Keratinocyte (primary cell): ENCODE data around the gene MLF1. TPM values are rescaled to one million over a fixed set of nuclear protein-coding genes. Genes with fewer than 3 reads are reported as not detected.

ENCODE experiments used
- DNase-seq: peaks from one replicate; pipeline ENCODE4 v3.0.0-alpha.2; 2011; ENCODE audit warnings: low read depth, missing footprints, low spot score
- FAIRE-seq: peaks from 2 replicates; lab custom pipeline; 2011; peaks lifted over from hg19 to GRCh38; lab: Jason Lieb, UNC
- H2AFZ ChIP-seq: 2 replicates; pipeline ENCODE4 v1.6.0; 2012; ENCODE audit warnings: low read length, control low read depth, inconsistent platforms; ENCODE audit not compliant: control insufficient read depth
- H3K27ac ChIP-seq: 2 replicates; pipeline ENCODE4 v1.5.1; 2011; ENCODE audit warnings: low read length; ENCODE audit not compliant: control insufficient read depth, insufficient read depth
- H3K27me3 ChIP-seq: 3 replicates; pipeline ENCODE4 v1.6.0; 2011; ENCODE audit warnings: low read length; ENCODE audit not compliant: control insufficient read depth, insufficient read depth; ENCODE audit errors: extremely low read depth
- H3K36me3 ChIP-seq, 2 experiments: 2 replicates in 1 of 2; 3 replicates in 1 of 2; pipeline ENCODE4 v1.5.1; 2011; ENCODE audit warnings: low read length in 2 of 2, mild to moderate bottlenecking in 1 of 2; ENCODE audit not compliant: control insufficient read depth in 2 of 2, insufficient read depth in 2 of 2; ENCODE audit errors: extremely low read depth in 1 of 2
- H3K4me1 ChIP-seq: 3 replicates; pipeline ENCODE4 v1.5.1; 2011; ENCODE audit warnings: low read length; ENCODE audit not compliant: control insufficient read depth, insufficient read depth; ENCODE audit errors: extremely low read depth
- H3K4me2 ChIP-seq: 3 replicates; pipeline ENCODE4 v1.6.0; 2011; ENCODE audit warnings: low read depth, low read length; ENCODE audit not compliant: control insufficient read depth, insufficient read depth; ENCODE audit errors: extremely low read depth
- H3K4me3 ChIP-seq, 3 experiments: fragments of 200-600 bp in 1 of 3; sonication (generic) in 1 of 3; 2 replicates in 2 of 3; 3 replicates in 1 of 3; pipeline ENCODE4 v1.5.1; 2011 to 2016; ENCODE audit warnings: low read length in 3 of 3, mild to moderate bottlenecking in 3 of 3, control low read depth in 2 of 3, inconsistent platforms in 1 of 3, low read depth in 1 of 3, mixed read lengths in 1 of 3, mixed run types in 1 of 3, moderate library complexity in 1 of 3; ENCODE audit not compliant: control insufficient read depth in 2 of 3, insufficient read depth in 2 of 3; ENCODE audit errors: extremely low read depth in 1 of 3
- H3K79me2 ChIP-seq: 2 replicates; pipeline ENCODE4 v1.6.0; 2012; ENCODE audit warnings: low read length; ENCODE audit not compliant: control insufficient read depth, insufficient read depth
- H3K9ac ChIP-seq: 3 replicates; pipeline ENCODE4 v1.6.0; 2011; ENCODE audit warnings: low read length; ENCODE audit not compliant: control insufficient read depth, insufficient read depth; ENCODE audit errors: extremely low read depth
- H3K9me1 ChIP-seq: 3 replicates; pipeline ENCODE4 v1.6.0; 2011; ENCODE audit warnings: low read length; ENCODE audit not compliant: control insufficient read depth, insufficient read depth; ENCODE audit errors: extremely low read depth
- H3K9me3 ChIP-seq: 2 replicates; pipeline ENCODE4 v1.5.1; 2012; ENCODE audit warnings: low read depth, low read length; ENCODE audit not compliant: control insufficient read depth
- H4K20me1 ChIP-seq: 3 replicates; pipeline ENCODE4 v1.6.0; 2011; ENCODE audit warnings: low read length; ENCODE audit not compliant: control insufficient read depth, insufficient read depth; ENCODE audit errors: extremely low read depth
- CTCF ChIP-seq, 3 experiments: IDR thresholded peaks in 1 of 3; conservative IDR thresholded peaks in 1 of 3; optimal IDR thresholded peaks in 1 of 3; 2 replicates in 2 of 3; 3 replicates in 1 of 3; pipeline versions ENCODE3 to v1.5.1; 2011; ENCODE audit warnings: low read length in 3 of 3, mild to moderate bottlenecking in 3 of 3, moderate library complexity in 2 of 3, control low read depth in 1 of 3, inconsistent platforms in 1 of 3; ENCODE audit not compliant: insufficient read depth in 2 of 3; ENCODE audit errors: extremely low read depth in 1 of 3
- EZH2 ChIP-seq: IDR thresholded peaks from one replicate; pipeline ENCODE4 v1.6.1; 2012; ENCODE audit warnings: inconsistent platforms, mild to moderate bottlenecking, low read length, moderate library complexity
- dilution Hi-C: fragments of 300-500 bp; cut with MboI; formaldehyde crosslinking; loops from one replicate; pipeline ENCODE4 v1.7.0; 2020; ENCODE audit warnings: low sequenced_read_pairs; ENCODE audit not compliant: extremely low pct_ligation_motif_present
- polyA plus RNA-seq, 5 experiments: library from polyadenylated mRNA; depleted of rRNA in 3 of 5; stranded (reverse) in 3 of 5; stranded (forward) in 1 of 5; unstranded in 1 of 5; fragments of >200 nt; gene quantifications; 1 replicate in 1 of 5; 2 replicates in 3 of 5; 3 replicates in 1 of 5; pipeline versions ENCODE4 v1.2.1 to v1.2.3, GENCODE V29; 2011 to 2012; ENCODE audit warnings: missing spikeins in 2 of 5, low read depth in 1 of 5, low replicate concordance in 1 of 5

Gene MLF1
- polyA plus RNA-seq, 1 donor (not counting 4 experiments of a cell fraction or from before 2014, with no cell fraction given), result 11.8 TPM

GRCh38 chr3:158631981-158632380 lies 61.0 kb downstream of the MLF1 start:
- no peak for FAIRE-seq
- no peak overlapping the region for H2AFZ ChIP-seq
- TF ChIP-seq EZH2, result no peak
- no peak for TF ChIP-seq CTCF (optimal IDR thresholded peaks at IDR 0.05 in 1 of 3, IDR thresholded peaks at IDR 0.05 in 1 of 3, conservative IDR thresholded peaks at IDR 0.05 in 1 of 3; ENCODE audit: extremely low read depth in 1 of 3, insufficient read depth in 2 of 3, low read length in 3 of 3)
- no peak overlapping the region for H3K27ac ChIP-seq
- no peak overlapping the region for H3K4me2 ChIP-seq
- no peaks in the 10 kb centered on the region for H3K9me3 ChIP-seq
- no peaks in the 10 kb centered on the region for H3K4me1 ChIP-seq
- dilution Hi-C loops, result no loop called here
- no peaks in the 10 kb centered on the region for H3K36me3 ChIP-seq
- H3K79me2 ChIP-seq, result no peaks in the 10 kb centered on the region
- H3K4me3 ChIP-seq, result no peak overlapping the region
- no peaks in the 10 kb centered on the region for H3K27me3 ChIP-seq
- no peaks in the 10 kb centered on the region for H4K20me1 ChIP-seq
- H3K9me1 ChIP-seq, result no peaks in the 10 kb centered on the region
- no peak overlapping the region for H3K9ac ChIP-seq
- DNase-seq, result no peak

GRCh38 chr3:158640646-158641045 lies 69.7 kb downstream of the MLF1 start:
- dilution Hi-C loops, result no loop called here
- Histone ChIP-seq H3K4me1 (peaks cover 3% of the 10 kb centered on the region), H3K36me3 (no peaks in the 10 kb centered on the region), H3K4me2 (no peak overlapping the region), H3K9me1 (no peaks in the 10 kb centered on the region), H4K20me1 (no peaks in the 10 kb centered on the region), H3K79me2 (peaks cover 13% of the 10 kb centered on the region), H3K27ac (no peak overlapping the region), H3K9ac (no peak overlapping the region), H2AFZ (no peak overlapping the region), H3K27me3 (no peaks in the 10 kb centered on the region), H3K9me3 (no peaks in the 10 kb centered on the region), H3K4me3 (no peak overlapping the region)
- TF ChIP-seq CTCF (optimal IDR thresholded peaks at IDR 0.05 in 1 of 3, IDR thresholded peaks at IDR 0.05 in 1 of 3, conservative IDR thresholded peaks at IDR 0.05 in 1 of 3; ENCODE audit: extremely low read depth in 1 of 3, insufficient read depth in 2 of 3, low read length in 3 of 3) (no peak), EZH2 (no peak)
- DNase-seq (no peak), FAIRE-seq (no peak)
